HepG2 (cell line): Measurements from ENCODE around the gene CCNYL1. TPM values are rescaled to one million over a fixed set of nuclear protein-coding genes. Genes with fewer than 3 reads are reported as not detected.

Source experiments
- ATAC-seq: fragments of 200-7000 bp; cut with Tn5 transposase; 3 replicates; pipeline ENCODE4 v1.9.1; 2020; ENCODE audit warnings: mild to moderate bottlenecking, moderate library complexity
- BruUV-seq: library from RNA; stranded (reverse); fragments of 400-500 nt; replicated peaks from 2 replicates; lab custom pipeline; 2021; lab: Mats Ljungman, UMichigan
- CTCF ChIA-PET: fragments of 300-600 bp; formaldehyde crosslinking; extraction: SDS; loops from one replicate; lab custom pipeline; 2021; ENCODE audit warnings: low total read pairs, inconsistent platforms, low intra/inter-chr PET ratio; lab: Yijun Ruan, JAX
- POLR2A ChIA-PET: fragments of 350-600 bp; sonication (Branson Sonifier 250); formaldehyde crosslinking; loops from one replicate; lab custom pipeline; 2020; ENCODE audit warnings: antibody characterized with exemption, inconsistent platforms; lab: Yijun Ruan, JAX
- DNase-seq: peaks from one replicate; pipeline ENCODE4 v3.0.0-alpha.2; 2015; ENCODE audit warnings: low spot score
- FAIRE-seq: peaks from 3 replicates; lab custom pipeline; 2011; peaks lifted over from hg19 to GRCh38; lab: Jason Lieb, UNC
- H2AFZ ChIP-seq: one replicate; pipeline ENCODE4 v1.6.1; 2011; ENCODE audit warnings: low read length, inconsistent platforms
- H3K27ac ChIP-seq: fragments of 300-600 bp; 3 replicates; pipeline ENCODE4 v1.8.0; 2011; ENCODE audit warnings: mixed run types, mild to moderate bottlenecking, mixed read lengths, low read length, inconsistent platforms; ENCODE audit not compliant: insufficient read depth; ENCODE audit errors: extremely low read length
- H3K27me3 ChIP-seq, 2 experiments: fragments of 200-600 bp in 1 of 2; 2 replicates in 1 of 2; 3 replicates in 1 of 2; pipeline versions ENCODE4 v1.6.0 to v1.8.0; 2011; ENCODE audit warnings: low read length in 2 of 2, mild to moderate bottlenecking in 2 of 2, moderate library complexity in 2 of 2, inconsistent platforms in 1 of 2; ENCODE audit not compliant: insufficient read depth in 2 of 2, control insufficient read depth in 1 of 2
- H3K36me3 ChIP-seq, 2 experiments: fragments of 200-600 bp in 1 of 2; replicated peaks in 1 of 2; 2 replicates in 1 of 2; 3 replicates in 1 of 2; pipeline versions ENCODE4 v1.5.1 to v1.8.0; 2011; ENCODE audit warnings: low read length in 2 of 2, inconsistent platforms in 1 of 2; ENCODE audit not compliant: insufficient read depth in 2 of 2, control insufficient read depth in 1 of 2
- H3K4me1 ChIP-seq: 2 replicates; pipeline ENCODE4 v1.5.1; 2012; ENCODE audit warnings: low read length, inconsistent platforms; ENCODE audit not compliant: insufficient read depth
- H3K4me2 ChIP-seq: 2 replicates; pipeline ENCODE4 v1.6.0; 2011; ENCODE audit warnings: low read depth, low read length, inconsistent platforms
- H3K4me3 ChIP-seq, 3 experiments: fragments of 200-600 bp in 1 of 3; sonication (generic), shearing (Covaris generic) in 1 of 3; replicated peaks in 1 of 3; 2 replicates each; pipeline ENCODE4 v1.5.1; 2011 to 2016; ENCODE audit warnings: low read length in 3 of 3, inconsistent platforms in 2 of 3, low read depth in 2 of 3, mild to moderate bottlenecking in 2 of 3, control low read depth in 1 of 3, mixed read lengths in 1 of 3; ENCODE audit not compliant: insufficient read depth in 1 of 3
- H3K79me2 ChIP-seq: one replicate; pipeline ENCODE4 v1.6.1; 2011; ENCODE audit warnings: low read length, inconsistent platforms; ENCODE audit not compliant: insufficient read depth
- H3K9ac ChIP-seq: 2 replicates; pipeline ENCODE4 v1.6.0; 2011; ENCODE audit warnings: mild to moderate bottlenecking, low read depth, low read length, inconsistent platforms; ENCODE audit not compliant: insufficient read depth
- H3K9me3 ChIP-seq: 2 replicates; pipeline ENCODE4 v1.5.1; 2012; ENCODE audit warnings: mild to moderate bottlenecking, low read length
- H4K20me1 ChIP-seq: 2 replicates; pipeline ENCODE4 v1.6.0; 2011; ENCODE audit warnings: inconsistent platforms, mild to moderate bottlenecking, low read length, moderate library complexity; ENCODE audit not compliant: insufficient read depth
- HOXA9 ChIP-seq: sonication (generic); formaldehyde crosslinking; IDR thresholded peaks from 2 replicates; pipeline ENCODE4 v1.8.1; 2022; ENCODE audit warnings: missing genetic modification reagents, mild to moderate bottlenecking, moderate library complexity, borderline replicate concordance
- SCMH1 ChIP-seq: sonication (generic); formaldehyde crosslinking; IDR thresholded peaks from 2 replicates; pipeline ENCODE4 v1.9.0; 2021; ENCODE audit warnings: missing genetic modification reagents, mild to moderate bottlenecking, borderline replicate concordance
- SIN3A ChIP-seq: IDR thresholded peaks from 2 replicates; pipeline ENCODE4 v1.6.1; 2011; ENCODE audit warnings: low read depth, mild to moderate bottlenecking, control low read depth, low read length, borderline replicate concordance
- ZFP90 ChIP-seq: sonication (generic); formaldehyde crosslinking; IDR thresholded peaks from 2 replicates; pipeline ENCODE4 v1.8.0; 2022; ENCODE audit warnings: missing genetic modification reagents, mild to moderate bottlenecking, inconsistent platforms, borderline replicate concordance
- ZNF354B ChIP-seq: sonication (generic); formaldehyde crosslinking; IDR thresholded peaks from 2 replicates; pipeline ENCODE4 v1.8.0; 2022; ENCODE audit warnings: mild to moderate bottlenecking, missing genetic modification reagents
- ZSCAN12 ChIP-seq: sonication (generic); formaldehyde crosslinking; IDR thresholded peaks from 2 replicates; pipeline ENCODE4 v1.9.0; 2021; ENCODE audit warnings: mild to moderate bottlenecking, missing genetic modification reagents
- WGBS: methylation state at CpG from one replicate; pipeline ENCODE4 v1.1.6; 2017; ENCODE audit warnings: low lambda C conversion rate; 5-methylcytosine and 5-hydroxymethylcytosine counted together
- in situ Hi-C: cut with HindIII; loops from 2 replicates; pipeline ENCODE4 v1.10.0; 2017; ENCODE audit warnings: low pct_unique_long_range_greater_than_20kb; ENCODE audit not compliant: extremely low pct_ligation_motif_present
- intact Hi-C: fragments of 100-400 bp; cut with micrococcal nuclease; formaldehyde crosslinking; loops from one replicate; pipeline ENCODE4 v1.10.0; 2022; ENCODE audit not compliant: unreplicated experiment
- polyA plus RNA-seq, 8 experiments: library from polyadenylated mRNA; depleted of rRNA in 3 of 8; stranded (reverse) in 7 of 8; unstranded in 1 of 8; fragments of >200 nt; fragmentation: Illumina TruSeq in 4 of 8; extraction: Trizol in 4 of 8; gene quantifications; 2 replicates each; pipeline versions ENCODE4 v1.2.1 to v1.2.3, GENCODE V29; 2011 to 2016; ENCODE audit warnings: low read depth in 4 of 8, missing spikeins in 1 of 8, mixed read lengths in 1 of 8; ENCODE audit not compliant: insufficient read depth in 1 of 8
- total RNA-seq, 5 experiments: library from RNA; depleted of rRNA; stranded (reverse); fragments of >200 nt; fragmentation: Illumina TruSeq; extraction: Trizol; gene quantifications; 2 replicates each; pipeline ENCODE4 v1.2.3, GENCODE V29; 2016; ENCODE audit warnings: low read depth in 1 of 5
- TF ChIP-seq, protein P1 (sequence below), 2 experiments: sonication (generic) in 1 of 2; formaldehyde crosslinking in 1 of 2; IDR thresholded peaks; 2 replicates each; pipeline versions ENCODE4 v1.5.1 to v1.6.1; 2011 to 2020; ENCODE audit warnings: borderline replicate concordance in 1 of 2, low read depth in 1 of 2, low read length in 1 of 2, mild to moderate bottlenecking in 1 of 2, missing genetic modification reagents in 1 of 2, moderate library complexity in 1 of 2
- TF ChIP-seq, protein P2 (sequence below): sonication (generic); formaldehyde crosslinking; IDR thresholded peaks from 2 replicates; pipeline ENCODE4 v1.4.0; 2020; ENCODE audit warnings: mild to moderate bottlenecking, missing genetic modification reagents
- TF ChIP-seq, protein P3 (sequence below): IDR thresholded peaks from 2 replicates; pipeline ENCODE4 v1.6.1; 2016; ENCODE audit warnings: missing biosample characterization, missing genetic modification reagents, low read depth

CCNYL1 gene
- total and polyA plus RNA-seq, 2 of the 13 experiments (the other 11 are each of a cell fraction or from before 2014, with no cell fraction given): 12.5 to 16.2 TPM

DNA sequence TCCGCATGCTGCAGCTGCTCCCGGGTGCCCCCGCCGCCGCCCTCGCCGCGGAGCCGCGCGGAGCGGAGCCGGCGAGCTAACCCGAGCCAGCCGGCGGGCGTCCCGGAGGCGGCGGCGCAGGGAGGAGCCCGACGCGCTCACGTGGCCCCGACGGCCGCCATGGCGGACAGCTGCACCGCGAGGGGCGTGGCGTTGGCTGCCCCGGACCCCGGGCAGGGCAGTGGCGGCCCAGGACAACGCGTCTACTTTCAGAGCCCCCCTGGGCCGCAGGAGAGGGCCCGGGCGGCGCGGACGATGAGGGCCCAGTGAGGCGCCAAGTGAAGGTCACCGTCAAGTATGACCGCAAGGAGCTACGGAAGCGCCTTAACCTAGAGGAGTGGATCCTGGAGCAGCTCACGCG is 30.0 kb upstream of the CCNYL1 start:
- Histone ChIP-seq H3K36me3 (no peaks in the 10 kb centered on the region), H2AFZ (no peak overlapping the region), H3K4me3 (no peak overlapping the region), H3K79me2 (no peaks in the 10 kb centered on the region), H4K20me1 (no peaks in the 10 kb centered on the region), H3K4me1 (peaks cover 18% of the 10 kb centered on the region), H3K27ac (no peak overlapping the region), H3K9ac (no peak overlapping the region), H3K9me3 (no peaks in the 10 kb centered on the region), H3K4me2 (no peak overlapping the region), H3K27me3 (no peaks in the 10 kb centered on the region)
- intact Hi-C loops (no loop called here), in situ Hi-C loops (no loop called here)
- 91% methylated on average over 44 of the region's 52 CpGs for WGBS
- DNase-seq: no peak
- BruUV-seq: no TSS peak
- ChIA-PET POLR2A (no interaction called here), CTCF (no interaction called here)
- FAIRE-seq: no peak
- no peak for ATAC-seq
- TF ChIP-seq, protein P1, sequence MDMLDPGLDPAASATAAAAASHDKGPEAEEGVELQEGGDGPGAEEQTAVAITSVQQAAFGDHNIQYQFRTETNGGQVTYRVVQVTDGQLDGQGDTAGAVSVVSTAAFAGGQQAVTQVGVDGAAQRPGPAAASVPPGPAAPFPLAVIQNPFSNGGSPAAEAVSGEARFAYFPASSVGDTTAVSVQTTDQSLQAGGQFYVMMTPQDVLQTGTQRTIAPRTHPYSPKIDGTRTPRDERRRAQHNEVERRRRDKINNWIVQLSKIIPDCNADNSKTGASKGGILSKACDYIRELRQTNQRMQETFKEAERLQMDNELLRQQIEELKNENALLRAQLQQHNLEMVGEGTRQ (IDR thresholded peaks at IDR 0.05; ENCODE audit: low read depth, low read length): no peak
- TF ChIP-seq, protein P1 (CRISPR knock-in tag; IDR thresholded peaks at IDR 0.05; ENCODE audit: borderline replicate concordance): no peak
- TF ChIP-seq, protein P2, sequence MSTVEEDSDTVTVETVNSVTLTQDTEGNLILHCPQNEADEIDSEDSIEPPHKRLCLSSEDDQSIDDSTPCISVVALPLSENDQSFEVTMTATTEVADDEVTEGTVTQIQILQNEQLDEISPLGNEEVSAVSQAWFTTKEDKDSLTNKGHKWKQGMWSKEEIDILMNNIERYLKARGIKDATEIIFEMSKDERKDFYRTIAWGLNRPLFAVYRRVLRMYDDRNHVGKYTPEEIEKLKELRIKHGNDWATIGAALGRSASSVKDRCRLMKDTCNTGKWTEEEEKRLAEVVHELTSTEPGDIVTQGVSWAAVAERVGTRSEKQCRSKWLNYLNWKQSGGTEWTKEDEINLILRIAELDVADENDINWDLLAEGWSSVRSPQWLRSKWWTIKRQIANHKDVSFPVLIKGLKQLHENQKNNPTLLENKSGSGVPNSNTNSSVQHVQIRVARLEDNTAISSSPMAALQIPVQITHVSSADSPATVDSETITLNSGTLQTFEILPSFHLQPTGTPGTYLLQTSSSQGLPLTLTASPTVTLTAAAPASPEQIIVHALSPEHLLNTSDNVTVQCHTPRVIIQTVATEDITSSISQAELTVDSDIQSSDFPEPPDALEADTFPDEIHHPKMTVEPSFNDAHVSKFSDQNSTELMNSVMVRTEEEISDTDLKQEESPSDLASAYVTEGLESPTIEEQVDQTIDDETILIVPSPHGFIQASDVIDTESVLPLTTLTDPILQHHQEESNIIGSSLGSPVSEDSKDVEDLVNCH (CRISPR knock-in tag): no peak
- TF ChIP-seq HOXA9 (CRISPR knock-in tag): no peak
- TF ChIP-seq ZFP90 (CRISPR knock-in tag): no peak
- TF ChIP-seq, protein P3, sequence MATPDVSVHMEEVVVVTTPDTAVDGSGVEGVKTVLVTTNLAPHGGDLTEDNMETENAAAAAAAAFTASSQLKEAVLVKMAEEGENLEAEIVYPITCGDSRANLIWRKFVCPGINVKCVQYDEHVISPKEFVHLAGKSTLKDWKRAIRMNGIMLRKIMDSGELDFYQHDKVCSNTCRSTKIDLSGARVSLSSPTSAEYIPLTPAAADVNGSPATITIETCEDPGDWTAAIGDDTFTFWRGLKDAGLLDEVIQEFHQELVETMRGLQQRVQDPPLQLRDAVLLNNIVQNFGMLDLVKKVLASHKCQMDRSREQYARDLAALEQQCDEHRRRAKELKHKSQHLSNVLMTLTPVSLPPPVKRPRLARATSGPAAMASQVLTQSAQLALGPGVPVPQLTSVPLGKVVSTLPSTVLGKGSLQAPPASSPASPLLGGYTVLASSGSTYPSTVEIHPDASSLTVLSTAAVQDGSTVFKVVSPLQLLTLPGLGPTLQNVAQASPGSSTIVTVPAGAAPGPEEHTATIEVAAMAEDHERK: no peak
- no peak for TF ChIP-seq ZNF354B
- no peak for TF ChIP-seq SIN3A
- TF ChIP-seq ZSCAN12 (CRISPR knock-in tag): no peak
- no peak for TF ChIP-seq SCMH1 (CRISPR knock-in tag)
